ENCODE measurements around the gene DNAJB1.
"Not testable (repeated sequence)": the region's sequence is repeated elsewhere in the genome, so short reads cannot be mapped to it uniquely, and the experiment has no call there.

GRCh38 chr19:14564652-14565297 lies 46.6 kb upstream of the DNAJB1 start:
- TF ChIP-seq, protein P1, sequence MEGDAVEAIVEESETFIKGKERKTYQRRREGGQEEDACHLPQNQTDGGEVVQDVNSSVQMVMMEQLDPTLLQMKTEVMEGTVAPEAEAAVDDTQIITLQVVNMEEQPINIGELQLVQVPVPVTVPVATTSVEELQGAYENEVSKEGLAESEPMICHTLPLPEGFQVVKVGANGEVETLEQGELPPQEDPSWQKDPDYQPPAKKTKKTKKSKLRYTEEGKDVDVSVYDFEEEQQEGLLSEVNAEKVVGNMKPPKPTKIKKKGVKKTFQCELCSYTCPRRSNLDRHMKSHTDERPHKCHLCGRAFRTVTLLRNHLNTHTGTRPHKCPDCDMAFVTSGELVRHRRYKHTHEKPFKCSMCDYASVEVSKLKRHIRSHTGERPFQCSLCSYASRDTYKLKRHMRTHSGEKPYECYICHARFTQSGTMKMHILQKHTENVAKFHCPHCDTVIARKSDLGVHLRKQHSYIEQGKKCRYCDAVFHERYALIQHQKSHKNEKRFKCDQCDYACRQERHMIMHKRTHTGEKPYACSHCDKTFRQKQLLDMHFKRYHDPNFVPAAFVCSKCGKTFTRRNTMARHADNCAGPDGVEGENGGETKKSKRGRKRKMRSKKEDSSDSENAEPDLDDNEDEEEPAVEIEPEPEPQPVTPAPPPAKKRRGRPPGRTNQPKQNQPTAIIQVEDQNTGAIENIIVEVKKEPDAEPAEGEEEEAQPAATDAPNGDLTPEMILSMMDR (conservative IDR thresholded peaks at IDR 0.05; ENCODE audit: low read length), result not testable (repeated sequence)
- TF ChIP-seq EZH2phosphoT487 (IDR thresholded peaks at IDR 0.05; ENCODE audit: borderline replicate concordance), result not testable (repeated sequence)

All from Loucy (cell line).